Upper lobe of left lung (tissue), 6 donors: ENCODE results near the gene CILP2. TPM values are rescaled to one million over a fixed set of nuclear protein-coding genes. Genes with fewer than 3 reads are reported as not detected.

Experiments
- ATAC-seq, 2 donors: fragments of 200-7000 bp; cut with Tn5 transposase; one replicate each; pipeline ENCODE4 v1.9.1; 2022; ENCODE audit warnings: mild to moderate bottlenecking in 2 of 2, moderate library complexity in 2 of 2; ENCODE audit not compliant: low FRiP score in 2 of 2
- DNase-seq, 2 donors: peaks; one replicate each; pipeline ENCODE4 v3.0.0-alpha.2; 2019 to 2020
- H3K27ac ChIP-seq, 4 donors: fragments of 200-600 bp; sonication (generic); one replicate each; pipeline ENCODE4 v1.5.1; 2016 to 2019
- H3K27me3 ChIP-seq, 4 donors: fragments of 200-600 bp; sonication (generic); one replicate each; pipeline ENCODE4 v1.5.1; 2017 to 2019
- H3K36me3 ChIP-seq, 4 donors: fragments of 200-600 bp; sonication (generic); one replicate each; pipeline ENCODE4 v1.5.1; 2016 to 2019
- H3K4me1 ChIP-seq, 4 donors: fragments of 200-600 bp; sonication (generic); one replicate each; pipeline ENCODE4 v1.5.1; 2018 to 2019
- H3K4me3 ChIP-seq, 4 donors: fragments of 200-600 bp; sonication (generic); one replicate each; pipeline ENCODE4 v1.5.1; 2017 to 2019; ENCODE audit warnings: mild to moderate bottlenecking in 2 of 4, moderate library complexity in 1 of 4
- H3K9me3 ChIP-seq, 4 donors: fragments of 200-600 bp; sonication (generic); one replicate each; pipeline ENCODE4 v1.5.1; 2018 to 2019
- EP300 ChIP-seq, 4 donors: sonication (generic); formaldehyde crosslinking; IDR thresholded peaks; one replicate each; pipeline ENCODE4 v1.5.1; 2017; ENCODE audit warnings: antibody characterized with exemption in 4 of 4, control low read depth in 2 of 4
- POLR2A ChIP-seq, 4 donors: fragments of 450-650 bp; IDR thresholded peaks; one replicate each; pipeline ENCODE4 v1.5.1; 2016 to 2017; ENCODE audit warnings: antibody characterized with exemption in 4 of 4, mild to moderate bottlenecking in 2 of 4
- POLR2AphosphoS5 ChIP-seq, 2 donors: sonication (generic); formaldehyde crosslinking; IDR thresholded peaks; one replicate each; pipeline ENCODE4 v1.5.1; 2017; ENCODE audit warnings: antibody characterized with exemption in 2 of 2
- WGBS, 2 donors: methylation state at CpG; one replicate each; pipeline ENCODE4 v1.1.5; 2017 to 2018; 5-methylcytosine and 5-hydroxymethylcytosine counted together
- total RNA-seq, 6 donors: library from RNA; depleted of rRNA in 4 of 6; stranded (reverse); fragments of >200 nt in 4 of 6; gene quantifications; one replicate each; pipeline versions ENCODE4 v1.1.0 to v1.2.1, GENCODE V29; 2016 to 2021
- TF ChIP-seq, protein P1 (sequence below), 6 experiments: fragments of 450-650 bp in 4 of 6; fragments of 200-600 bp in 2 of 6; sonication (generic) in 2 of 6; IDR thresholded peaks; one replicate each; pipeline ENCODE4 v1.5.1; 2016 to 2019; ENCODE audit warnings: antibody characterized with exemption in 6 of 6
- donor health status: DM: no; HTN: no; CAD: no; lungs with moderate emphysema.
- donor health status: DM: no; HTN: yes; CAD: no; lungs with severe emphysema.

Gene CILP2
- total RNA-seq, 6 donors from 2014 or later = 0.14 to 0.37 TPM; not detected in 4

DNA sequence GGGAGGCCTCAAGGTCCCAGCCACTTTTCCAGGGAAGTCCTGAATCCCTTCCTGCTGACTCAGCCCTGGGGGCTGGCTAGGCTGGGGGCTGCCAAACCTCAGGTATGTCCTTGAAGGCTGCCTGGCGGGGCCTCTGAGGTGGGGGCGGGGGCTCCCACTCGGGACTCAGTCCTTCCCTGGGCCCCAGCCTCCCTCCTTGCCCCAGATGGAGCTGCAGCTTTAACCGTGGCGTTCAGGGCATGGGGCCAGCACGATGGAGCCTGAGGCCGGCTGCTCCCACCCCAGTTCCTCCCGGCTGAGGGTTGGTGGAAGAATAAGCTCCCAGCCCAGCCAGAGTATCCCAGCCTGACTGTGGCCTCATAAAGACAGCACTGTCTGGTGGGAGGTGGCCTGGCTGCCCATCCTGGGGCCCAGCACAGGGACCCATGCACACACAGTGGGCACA, 12.4 kb downstream of the CILP2 start:
- Histone ChIP-seq H3K9me3 (no peaks in the 10 kb centered on the region), H3K36me3 (no peaks in the 10 kb centered on the region), H3K27ac (no peak overlapping the region), H3K27me3 (no peaks in the 10 kb centered on the region), H3K4me3 (no peak overlapping the region), H3K4me1 (no peaks in the 10 kb centered on the region)
- ATAC-seq (no peak), DNase-seq (no peak)
- TF ChIP-seq, protein P1, sequence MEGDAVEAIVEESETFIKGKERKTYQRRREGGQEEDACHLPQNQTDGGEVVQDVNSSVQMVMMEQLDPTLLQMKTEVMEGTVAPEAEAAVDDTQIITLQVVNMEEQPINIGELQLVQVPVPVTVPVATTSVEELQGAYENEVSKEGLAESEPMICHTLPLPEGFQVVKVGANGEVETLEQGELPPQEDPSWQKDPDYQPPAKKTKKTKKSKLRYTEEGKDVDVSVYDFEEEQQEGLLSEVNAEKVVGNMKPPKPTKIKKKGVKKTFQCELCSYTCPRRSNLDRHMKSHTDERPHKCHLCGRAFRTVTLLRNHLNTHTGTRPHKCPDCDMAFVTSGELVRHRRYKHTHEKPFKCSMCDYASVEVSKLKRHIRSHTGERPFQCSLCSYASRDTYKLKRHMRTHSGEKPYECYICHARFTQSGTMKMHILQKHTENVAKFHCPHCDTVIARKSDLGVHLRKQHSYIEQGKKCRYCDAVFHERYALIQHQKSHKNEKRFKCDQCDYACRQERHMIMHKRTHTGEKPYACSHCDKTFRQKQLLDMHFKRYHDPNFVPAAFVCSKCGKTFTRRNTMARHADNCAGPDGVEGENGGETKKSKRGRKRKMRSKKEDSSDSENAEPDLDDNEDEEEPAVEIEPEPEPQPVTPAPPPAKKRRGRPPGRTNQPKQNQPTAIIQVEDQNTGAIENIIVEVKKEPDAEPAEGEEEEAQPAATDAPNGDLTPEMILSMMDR (IDR thresholded peaks at IDR 0.05) = no peak
- no peak for TF ChIP-seq EP300 (IDR thresholded peaks at IDR 0.05)
- TF ChIP-seq POLR2A (IDR thresholded peaks at IDR 0.05) = no peak
- TF ChIP-seq POLR2AphosphoS5 (IDR thresholded peaks at IDR 0.05) = no peak
- 55 to 69% methylated on average over 3 to 4 of the region's 8 CpGs for WGBS, 2 donors

DNA sequence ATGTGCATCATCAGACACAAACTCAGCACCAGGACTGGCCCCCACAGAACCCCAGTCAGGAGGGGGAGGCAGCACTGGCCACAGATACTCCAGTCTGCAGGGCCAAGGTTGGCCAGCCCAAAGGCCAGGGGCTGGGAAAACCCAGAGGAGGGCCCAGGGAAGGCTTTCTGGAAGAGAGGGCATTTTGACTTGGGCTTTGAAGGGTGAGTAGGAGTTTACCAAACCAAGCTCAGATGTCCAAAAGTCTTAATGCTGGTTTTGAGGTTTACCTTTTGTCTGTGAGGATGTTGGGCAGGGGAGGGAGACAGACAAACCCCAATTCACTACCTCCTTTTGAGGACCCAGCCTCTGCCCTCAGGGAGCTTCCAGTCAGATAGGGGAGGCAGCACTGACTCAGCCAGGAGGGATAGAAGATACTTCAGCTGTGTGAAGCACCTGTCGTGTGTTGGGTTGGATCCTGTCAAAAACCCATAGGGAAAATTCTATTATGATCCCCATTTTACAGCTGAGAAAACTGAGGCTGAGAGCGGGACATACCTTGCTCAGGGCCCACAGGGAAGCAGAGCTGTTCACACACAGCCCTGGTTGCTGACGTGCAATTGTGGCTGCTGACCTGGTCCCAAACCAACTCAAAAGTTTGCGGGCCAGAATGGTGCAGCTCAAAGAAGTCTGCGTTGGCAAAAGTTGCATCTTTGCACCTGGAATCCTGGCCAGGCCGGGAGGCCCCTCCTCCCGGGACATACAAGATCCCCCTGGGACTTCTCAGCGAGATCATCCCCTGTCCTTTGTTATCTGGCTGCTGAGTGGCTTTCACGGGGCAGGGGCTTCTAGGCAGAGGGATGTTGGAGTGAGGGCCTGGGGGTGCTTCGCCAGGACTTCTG, 13.1 kb downstream of the CILP2 start:
- H3K27ac ChIP-seq = no peak overlapping the region
- H3K9me3 ChIP-seq = no peaks in the 10 kb centered on the region
- TF ChIP-seq POLR2A (IDR thresholded peaks at IDR 0.05) = no peak
- no peak for TF ChIP-seq POLR2AphosphoS5 (IDR thresholded peaks at IDR 0.05)
- TF ChIP-seq, protein P1 (IDR thresholded peaks at IDR 0.05) = no peak
- TF ChIP-seq EP300 (IDR thresholded peaks at IDR 0.05) = no peak
- no peak for ATAC-seq
- 75 to 77% methylated on average over 6 to 10 of the region's 10 CpGs for WGBS, 2 donors
- H3K27me3 ChIP-seq = no peaks in the 10 kb centered on the region
- no peak for DNase-seq
- H3K4me3 ChIP-seq = no peak overlapping the region
- H3K4me1 ChIP-seq = no peaks in the 10 kb centered on the region
- H3K36me3 ChIP-seq = no peaks in the 10 kb centered on the region

DNA sequence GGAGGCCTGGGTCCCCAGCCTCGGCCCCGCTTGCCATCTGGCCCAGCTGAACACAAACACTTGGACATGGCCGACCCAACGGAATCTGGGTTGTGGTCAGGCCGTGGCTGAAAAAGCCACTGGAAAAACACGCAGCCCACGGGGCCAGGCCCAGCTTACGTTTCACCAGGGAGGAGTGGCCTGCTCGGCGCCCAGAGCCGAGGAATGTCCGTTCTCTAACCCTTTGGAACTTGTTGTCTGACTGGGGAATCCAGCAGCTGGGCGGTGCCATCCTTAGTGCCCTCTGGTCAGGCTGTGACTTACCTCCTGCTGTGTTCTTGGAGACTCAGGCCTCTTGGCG, 13.8 kb downstream of the CILP2 start:
- no peak overlapping the region for H3K4me3 ChIP-seq
- no peaks in the 10 kb centered on the region for H3K4me1 ChIP-seq
- 66 to 73% methylated on average over 3 to 14 of the region's 14 CpGs for WGBS, 2 donors
- TF ChIP-seq, protein P1 (IDR thresholded peaks at IDR 0.05) = no peak
- no peak for TF ChIP-seq POLR2A (IDR thresholded peaks at IDR 0.05)
- no peak for TF ChIP-seq EP300 (IDR thresholded peaks at IDR 0.05)
- no peak for TF ChIP-seq POLR2AphosphoS5 (IDR thresholded peaks at IDR 0.05)
- no peaks in the 10 kb centered on the region for H3K36me3 ChIP-seq
- no peaks in the 10 kb centered on the region for H3K9me3 ChIP-seq
- no peak overlapping the region for H3K27ac ChIP-seq
- DNase-seq = no peak
- no peak for ATAC-seq
- no peaks in the 10 kb centered on the region for H3K27me3 ChIP-seq

DNA sequence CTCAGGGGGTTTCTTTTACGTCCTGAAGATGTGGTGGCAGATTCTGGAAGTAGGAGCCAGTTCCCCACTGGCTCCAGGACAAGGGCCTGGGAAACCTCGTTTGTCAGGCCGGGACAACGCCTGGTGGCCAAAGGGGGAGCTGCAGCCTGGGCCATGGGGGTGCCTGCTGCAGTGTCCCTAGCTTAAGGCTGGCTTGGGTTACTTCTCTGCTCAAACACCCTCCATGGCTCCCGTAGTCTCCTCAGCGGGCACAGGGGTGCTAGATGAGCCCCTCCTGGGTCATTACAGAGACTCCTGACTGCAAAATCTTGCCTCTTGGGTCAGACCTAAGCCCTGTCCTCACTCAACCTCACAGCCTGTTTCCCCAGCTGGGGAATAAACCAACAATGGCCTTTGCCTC, 14.7 kb downstream of the CILP2 start:
- no peaks in the 10 kb centered on the region for H3K36me3 ChIP-seq
- H3K4me3 ChIP-seq = no peak overlapping the region
- DNase-seq (peak in 1 of 2 donors; percentile 82), ATAC-seq (peak; percentile 17 to 32)
- no peaks in the 10 kb centered on the region for H3K27me3 ChIP-seq
- H3K27ac ChIP-seq = no peak overlapping the region
- no peaks in the 10 kb centered on the region for H3K4me1 ChIP-seq
- H3K9me3 ChIP-seq = no peaks in the 10 kb centered on the region
- 52 to 60% methylated on average over 1 to 6 of the region's 6 CpGs for WGBS, 2 donors
- no peak for TF ChIP-seq POLR2AphosphoS5 (IDR thresholded peaks at IDR 0.05)
- TF ChIP-seq, protein P1 (IDR thresholded peaks at IDR 0.05) = peak; percentile 45 to 71 (median 56)

DNA sequence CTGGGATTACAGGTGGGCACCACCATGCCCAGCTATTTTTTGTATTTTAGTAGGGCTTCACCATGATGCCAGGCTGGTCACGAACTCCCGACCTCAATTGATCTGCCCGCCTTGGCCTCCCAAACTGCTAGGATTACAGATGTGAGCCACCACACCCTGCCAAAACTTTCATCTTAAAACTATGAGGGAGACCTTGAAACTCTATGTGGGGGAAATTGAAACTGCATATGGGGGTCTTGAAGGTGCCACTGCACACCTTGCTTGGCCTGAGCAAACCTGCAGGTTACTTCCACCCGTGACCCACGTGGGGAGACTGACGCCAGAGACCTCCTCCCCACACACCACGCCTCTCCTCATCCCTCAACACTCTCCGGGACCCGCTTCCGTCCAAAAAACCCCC, 15.6 kb downstream of the CILP2 start:
- H3K4me1 ChIP-seq = no peaks in the 10 kb centered on the region
- WGBS, 2 donors = 87 to 89% methylated on average over 10 of the region's 10 CpGs
- ATAC-seq = no peak
- no peaks in the 10 kb centered on the region for H3K27me3 ChIP-seq
- no peak overlapping the region for H3K27ac ChIP-seq
- no peaks in the 10 kb centered on the region for H3K9me3 ChIP-seq
- H3K4me3 ChIP-seq = no peak overlapping the region
- TF ChIP-seq, protein P1 (IDR thresholded peaks at IDR 0.05) = no peak
- TF ChIP-seq POLR2AphosphoS5 (IDR thresholded peaks at IDR 0.05) (no peak), EP300 (IDR thresholded peaks at IDR 0.05) (no peak), POLR2A (IDR thresholded peaks at IDR 0.05) (no peak)
- DNase-seq = no peak
- H3K36me3 ChIP-seq = no peaks in the 10 kb centered on the region
